ENCODE measurements around the gene TNFRSF9.

Gene TNFRSF9

GRCh38 chr1:7888248-7889081 lies 52.2 kb downstream of the TNFRSF9 start:
- TF ChIP-seq CTCF (IDR thresholded peaks at IDR 0.05; ENCODE audit: low read depth, low read length, missing control alignments): no peak
- no peak for DNase-seq (ENCODE audit: low read depth)
- H3K4me3 ChIP-seq (ENCODE audit: low read depth, low read length): no peak overlapping the region

DNA sequence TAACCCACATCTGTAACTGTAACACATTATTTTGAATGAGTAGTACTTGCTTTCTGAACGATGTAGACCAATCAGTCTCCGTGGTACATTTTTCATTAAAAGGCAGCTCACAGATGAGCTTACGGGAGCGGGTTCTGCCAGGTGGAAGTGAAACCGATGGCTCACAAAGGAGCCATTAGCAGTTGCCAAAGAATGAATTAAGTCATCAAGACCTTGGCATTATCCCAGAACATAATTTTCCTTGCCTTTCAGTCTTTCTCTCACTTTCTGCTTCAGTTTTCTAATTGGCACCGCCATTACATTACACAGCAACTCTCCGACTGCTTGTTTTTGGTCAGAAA lies 54.3 kb downstream of the TNFRSF9 start:
- no peak for TF ChIP-seq CTCF (IDR thresholded peaks at IDR 0.05; ENCODE audit: low read depth, low read length, missing control alignments)
- H3K4me3 ChIP-seq (ENCODE audit: low read depth, low read length): no peak overlapping the region
- DNase-seq (ENCODE audit: low read depth): no peak

- no peak overlapping the region for H3K4me3 ChIP-seq (ENCODE audit: low read depth, low read length)
- TF ChIP-seq CTCF (IDR thresholded peaks at IDR 0.05; ENCODE audit: low read depth, low read length, missing control alignments): no peak
- DNase-seq (ENCODE audit: low read depth): no peak
Observed at GRCh38 chr1:7885513-7886404, 54.9 kb downstream of the TNFRSF9 start.

DNA sequence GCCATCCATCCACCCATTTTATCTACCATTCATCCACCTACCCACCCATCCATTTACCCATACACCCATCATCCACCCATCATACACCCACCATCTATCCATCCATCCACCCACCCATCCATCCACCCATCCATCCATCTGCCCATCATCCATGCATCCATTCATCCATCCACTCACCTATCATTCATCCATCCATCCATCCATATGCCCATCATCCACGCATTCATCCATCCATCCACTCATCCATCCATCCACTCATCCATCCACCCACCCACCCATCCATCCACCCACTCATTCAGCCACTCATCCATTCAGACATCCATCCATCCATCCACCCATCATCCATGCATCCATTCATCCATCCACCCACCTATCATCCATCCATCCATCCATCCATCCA lies 55.9 kb downstream of the TNFRSF9 start:
- H3K4me3 ChIP-seq (ENCODE audit: low read depth, low read length): no peak overlapping the region
- TF ChIP-seq CTCF (IDR thresholded peaks at IDR 0.05; ENCODE audit: low read depth, low read length, missing control alignments): no peak
- no peak for DNase-seq (ENCODE audit: low read depth)

DNA sequence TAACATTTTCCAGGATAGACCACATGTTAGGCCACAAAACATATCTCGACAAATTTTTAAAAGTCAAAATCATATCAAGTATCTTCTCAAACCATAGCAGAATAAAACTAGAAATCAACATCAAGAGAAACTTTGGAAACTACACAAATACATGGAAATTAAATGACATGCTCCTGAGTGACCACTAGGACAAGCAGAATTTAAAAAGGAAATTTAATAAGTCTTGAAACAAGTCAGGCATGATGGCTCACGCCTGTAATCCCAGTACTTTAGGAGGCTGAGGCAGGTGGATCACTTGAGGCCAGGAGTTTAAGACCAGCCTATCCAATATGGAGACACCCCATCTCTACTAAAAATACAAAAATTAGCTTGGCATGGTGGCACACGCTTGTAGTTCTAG lies 61.4 kb downstream of the TNFRSF9 start:
- TF ChIP-seq CTCF (IDR thresholded peaks at IDR 0.05; ENCODE audit: low read depth, low read length, missing control alignments): no peak
- DNase-seq (ENCODE audit: low read depth): no peak
- no peak overlapping the region for H3K4me3 ChIP-seq (ENCODE audit: low read depth, low read length)

DNA sequence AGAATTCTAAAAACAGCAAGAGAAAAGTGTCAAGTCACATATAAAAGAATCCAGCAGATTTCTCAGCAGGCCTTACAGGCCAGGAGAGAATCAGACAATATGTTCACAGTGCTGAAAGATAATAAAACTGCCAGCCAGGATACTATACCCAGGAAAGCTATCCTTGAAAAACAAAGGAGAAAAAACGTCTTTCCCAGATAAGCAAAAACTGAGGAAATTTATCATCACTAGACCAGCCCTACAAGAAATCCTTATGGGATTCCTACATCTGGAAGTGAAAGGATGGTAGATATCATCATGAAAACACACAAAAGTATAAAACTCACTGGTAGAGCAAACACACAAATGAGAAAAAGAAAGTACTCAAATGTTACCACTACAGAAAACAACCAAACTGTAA lies 62.6 kb downstream of the TNFRSF9 start:
- H3K4me3 ChIP-seq (ENCODE audit: low read depth, low read length): no peak overlapping the region
- DNase-seq (ENCODE audit: low read depth): no peak
- TF ChIP-seq CTCF (IDR thresholded peaks at IDR 0.05; ENCODE audit: low read depth, low read length, missing control alignments): no peak
